Measurements from ENCODE around the gene RNF223. TPM values are rescaled to one million over a fixed set of nuclear protein-coding genes. Genes with fewer than 3 reads are reported as not detected.

The RNF223 gene
- total RNA-seq, 1 donor from 2014 or later: 0.65 TPM

- Histone ChIP-seq H3K4me1 (peaks cover 38% of the 10 kb centered on the region), H3K27me3 (ENCODE audit: low read depth) (peaks cover 4% of the 10 kb centered on the region), H3K9me3 (no peaks in the 10 kb centered on the region), H3K27ac (no peak overlapping the region), H3K36me3 (no peaks in the 10 kb centered on the region), H3K4me3 (no peak overlapping the region)
- ATAC-seq (no peak), DNase-seq (no peak)
- intact Hi-C loops (cut with DNase I): no loop called here
- TF ChIP-seq CTCF (IDR thresholded peaks at IDR 0.05): no peak
These were observed 47.3 kb downstream of the RNF223 start for GRCh38 chr1:1026599-1027413.

- H3K4me1 ChIP-seq: peaks cover 49% of the 10 kb centered on the region
- no peak overlapping the region for H3K27ac ChIP-seq
- intact Hi-C loops (cut with DNase I): no loop called here
These were observed 48.4 kb downstream of the RNF223 start for GRCh38 chr1:1025730-1026129.

GRCh38 chr1:1024771-1025699 lies 49.1 kb downstream of the RNF223 start:
- Histone ChIP-seq H3K27ac (peak overlapping the region; percentile 83), H3K4me1 (peaks cover 53% of the 10 kb centered on the region), H3K4me3 (peak overlapping the region; percentile 48), H3K27me3 (ENCODE audit: low read depth) (no peaks in the 10 kb centered on the region), H3K9me3 (no peaks in the 10 kb centered on the region), H3K36me3 (no peaks in the 10 kb centered on the region)
- intact Hi-C loops (cut with DNase I): no loop called here
- peak; percentile 83 for ATAC-seq
- DNase-seq: peak; percentile 88
- TF ChIP-seq CTCF (IDR thresholded peaks at IDR 0.05): no peak

More at GRCh38 chr1:1025730-1026129, 48.4 kb downstream of the RNF223 start:
- Histone ChIP-seq H3K27me3 (ENCODE audit: low read depth) (no peaks in the 10 kb centered on the region), H3K4me3 (no peak overlapping the region), H3K9me3 (no peaks in the 10 kb centered on the region), H3K36me3 (no peaks in the 10 kb centered on the region)
- no peak for ATAC-seq
- DNase-seq: no peak
- no peak for TF ChIP-seq CTCF (IDR thresholded peaks at IDR 0.05)

GRCh38 chr1:1024149-1024770 lies 49.8 kb downstream of the RNF223 start:
- TF ChIP-seq CTCF (IDR thresholded peaks at IDR 0.05): no peak
- peak overlapping the region; percentile 48 for H3K4me3 ChIP-seq
- no peaks in the 10 kb centered on the region for H3K36me3 ChIP-seq
- no peaks in the 10 kb centered on the region for H3K27me3 ChIP-seq (ENCODE audit: low read depth)
- intact Hi-C loops (cut with DNase I): no loop called here
- H3K27ac ChIP-seq: peak overlapping the region; percentile 83
- ATAC-seq (no peak), DNase-seq (no peak)
- peaks cover 53% of the 10 kb centered on the region for H3K4me1 ChIP-seq
- no peaks in the 10 kb centered on the region for H3K9me3 ChIP-seq

GRCh38 chr1:1023700-1024099 lies 50.4 kb downstream of the RNF223 start:
- peak overlapping the region; percentile 83 for H3K27ac ChIP-seq
- intact Hi-C loops (cut with DNase I): no loop called here
- H3K9me3 ChIP-seq: no peaks in the 10 kb centered on the region
- DNase-seq (no peak), ATAC-seq (no peak)
- H3K4me1 ChIP-seq: peaks cover 58% of the 10 kb centered on the region
- no peak for TF ChIP-seq CTCF (IDR thresholded peaks at IDR 0.05)
- H3K36me3 ChIP-seq: no peaks in the 10 kb centered on the region
- no peaks in the 10 kb centered on the region for H3K27me3 ChIP-seq (ENCODE audit: low read depth)
- H3K4me3 ChIP-seq: no peak overlapping the region
